ENCODE data around the gene KCND3. TPM values are rescaled to one million over a fixed set of nuclear protein-coding genes. Genes with fewer than 3 reads are reported as not detected.

KCND3 gene
- total RNA-seq, 3 donors from 2014 or later (not counting 1 experiment from before 2014, with no cell fraction given) = 0.07 to 0.16 TPM; not detected in 1

DNA sequence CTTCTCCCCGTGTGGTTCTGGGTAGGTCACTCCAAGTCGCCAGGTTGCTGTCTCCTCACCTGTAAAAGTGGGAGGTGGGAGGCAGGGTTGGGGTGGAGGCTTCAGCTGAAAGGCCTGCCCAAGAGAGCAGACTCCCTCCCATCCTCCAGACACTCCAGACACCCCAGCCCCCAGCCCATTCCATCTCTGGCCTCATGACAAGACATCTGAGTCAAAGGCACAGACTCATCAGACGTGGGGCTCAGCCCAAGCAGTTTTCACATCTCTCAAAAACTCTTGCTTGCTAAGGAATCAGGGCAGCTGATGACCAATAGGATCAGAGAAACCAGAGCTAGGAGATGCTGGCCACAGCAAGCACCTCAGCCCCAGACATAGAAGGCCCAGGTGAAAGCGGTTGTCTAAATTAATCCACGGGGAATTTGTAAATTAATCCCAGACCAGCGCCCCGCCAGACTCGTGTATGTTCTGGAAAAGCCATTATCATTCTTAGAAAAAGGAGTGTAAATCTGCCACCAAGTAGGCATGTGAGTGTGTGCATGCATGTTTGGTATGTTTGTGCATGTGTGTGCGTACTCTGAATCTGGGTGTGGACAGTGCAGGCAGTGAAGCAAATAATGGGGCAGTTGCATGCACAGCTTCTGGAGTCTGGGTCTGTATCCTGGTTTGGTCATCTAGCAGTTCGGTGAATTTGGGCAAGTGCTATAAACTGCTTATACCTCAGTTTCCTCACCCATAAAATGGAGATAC is 55.2 kb downstream of the KCND3 start:
- TF ChIP-seq, protein P1, sequence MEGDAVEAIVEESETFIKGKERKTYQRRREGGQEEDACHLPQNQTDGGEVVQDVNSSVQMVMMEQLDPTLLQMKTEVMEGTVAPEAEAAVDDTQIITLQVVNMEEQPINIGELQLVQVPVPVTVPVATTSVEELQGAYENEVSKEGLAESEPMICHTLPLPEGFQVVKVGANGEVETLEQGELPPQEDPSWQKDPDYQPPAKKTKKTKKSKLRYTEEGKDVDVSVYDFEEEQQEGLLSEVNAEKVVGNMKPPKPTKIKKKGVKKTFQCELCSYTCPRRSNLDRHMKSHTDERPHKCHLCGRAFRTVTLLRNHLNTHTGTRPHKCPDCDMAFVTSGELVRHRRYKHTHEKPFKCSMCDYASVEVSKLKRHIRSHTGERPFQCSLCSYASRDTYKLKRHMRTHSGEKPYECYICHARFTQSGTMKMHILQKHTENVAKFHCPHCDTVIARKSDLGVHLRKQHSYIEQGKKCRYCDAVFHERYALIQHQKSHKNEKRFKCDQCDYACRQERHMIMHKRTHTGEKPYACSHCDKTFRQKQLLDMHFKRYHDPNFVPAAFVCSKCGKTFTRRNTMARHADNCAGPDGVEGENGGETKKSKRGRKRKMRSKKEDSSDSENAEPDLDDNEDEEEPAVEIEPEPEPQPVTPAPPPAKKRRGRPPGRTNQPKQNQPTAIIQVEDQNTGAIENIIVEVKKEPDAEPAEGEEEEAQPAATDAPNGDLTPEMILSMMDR (IDR thresholded peaks at IDR 0.05) = no peak
- H3K27me3 Mint-ChIP-seq (ENCODE audit: low read depth in 2 of 2) = peaks cover 0 to 9% of the 10 kb centered on the region in 2 donors
- ATAC-seq (no peak), DNase-seq (no peak)
- no peaks in the 10 kb centered on the region for H3K27me3 ChIP-seq (ENCODE audit: control insufficient read depth, insufficient read depth, low read length)
- H3K27ac Mint-ChIP-seq = no peak overlapping the region
- intact Hi-C loops (cut with micrococcal nuclease) = no loop called here
- no peaks in the 10 kb centered on the region for H3K9me3 Mint-ChIP-seq
- no peaks in the 10 kb centered on the region for H3K4me1 Mint-ChIP-seq
- no peaks in the 10 kb centered on the region for H3K36me3 ChIP-seq (ENCODE audit: control insufficient read depth, insufficient read depth, low read length)
- H3K4me1 ChIP-seq (ENCODE audit: control insufficient read depth, insufficient read depth, low read length) = no peaks in the 10 kb centered on the region
- H3K27ac ChIP-seq (ENCODE audit: low read length) = no peak overlapping the region
- H3K4me3 ChIP-seq (ENCODE audit: low read length) = no peak overlapping the region
- H3K9me3 ChIP-seq (ENCODE audit: control insufficient read depth, insufficient read depth, low read length) = no peaks in the 10 kb centered on the region
- no peaks in the 10 kb centered on the region for H3K36me3 Mint-ChIP-seq
- WGBS (ENCODE audit: insufficient coverage) = 89% methylated on average over 9 of the region's 10 CpGs
- no peak overlapping the region for H3K4me3 Mint-ChIP-seq

DNA sequence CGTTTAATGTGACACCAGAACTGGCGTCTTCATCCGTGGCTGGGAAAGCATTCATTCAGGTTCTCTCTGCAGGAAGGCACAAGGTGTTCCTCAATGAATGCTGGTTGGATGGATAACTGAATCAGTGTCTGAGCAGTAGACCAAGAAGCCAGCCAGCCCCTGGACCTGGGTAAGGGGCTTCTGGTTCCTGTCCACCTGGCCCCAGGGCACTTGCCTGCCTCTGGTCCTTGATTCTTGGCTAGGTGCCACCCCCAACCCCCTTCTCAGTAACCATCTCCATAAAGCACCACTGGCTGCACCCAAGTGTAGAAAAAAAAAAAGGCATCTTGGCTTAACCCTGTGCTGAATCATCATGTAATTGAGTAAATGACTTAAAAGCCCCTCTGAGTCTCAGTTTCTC is 59.1 kb downstream of the KCND3 start:
- H3K36me3 Mint-ChIP-seq = no peaks in the 10 kb centered on the region
- H3K4me3 Mint-ChIP-seq = no peak overlapping the region
- H3K9me3 Mint-ChIP-seq = no peaks in the 10 kb centered on the region
- Histone ChIP-seq H3K4me1 (ENCODE audit: control insufficient read depth, insufficient read depth, low read length) (no peaks in the 10 kb centered on the region), H3K4me3 (ENCODE audit: low read length) (no peak overlapping the region), H3K27me3 (ENCODE audit: control insufficient read depth, insufficient read depth, low read length) (no peaks in the 10 kb centered on the region), H3K36me3 (ENCODE audit: control insufficient read depth, insufficient read depth, low read length) (no peaks in the 10 kb centered on the region), H3K27ac (ENCODE audit: low read length) (no peak overlapping the region), H3K9me3 (ENCODE audit: control insufficient read depth, insufficient read depth, low read length) (no peaks in the 10 kb centered on the region)
- peaks cover 0 to 6% of the 10 kb centered on the region in 2 donors for H3K27me3 Mint-ChIP-seq (ENCODE audit: low read depth in 2 of 2)
- no peaks in the 10 kb centered on the region for H3K4me1 Mint-ChIP-seq
- H3K27ac Mint-ChIP-seq = no peak overlapping the region
- ATAC-seq (no peak), DNase-seq (no peak)
- WGBS (ENCODE audit: insufficient coverage) = 86% methylated on average over 3 of the region's 3 CpGs
- TF ChIP-seq, protein P1 (IDR thresholded peaks at IDR 0.05) = no peak
- intact Hi-C loops (cut with micrococcal nuclease) = no loop called here

- no peaks in the 10 kb centered on the region for H3K4me1 Mint-ChIP-seq
- H3K9me3 Mint-ChIP-seq = no peaks in the 10 kb centered on the region
- H3K27ac ChIP-seq (ENCODE audit: low read length) = no peak overlapping the region
Measured at GRCh38 chr1:111928531-111928930, 60.9 kb downstream of the KCND3 start.

More at GRCh38 chr1:111928531-111928930, 60.9 kb downstream of the KCND3 start:
- Mint-ChIP-seq H3K27ac (no peak overlapping the region), H3K36me3 (no peaks in the 10 kb centered on the region), H3K27me3 (ENCODE audit: low read depth in 2 of 2) (peaks cover 0 to 4% of the 10 kb centered on the region in 2 donors), H3K4me3 (no peak overlapping the region)
- 85% methylated on average over 4 of the region's 4 CpGs for WGBS (ENCODE audit: insufficient coverage)
- Histone ChIP-seq H3K9me3 (ENCODE audit: control insufficient read depth, insufficient read depth, low read length) (no peaks in the 10 kb centered on the region), H3K4me1 (ENCODE audit: control insufficient read depth, insufficient read depth, low read length) (no peaks in the 10 kb centered on the region), H3K27me3 (ENCODE audit: control insufficient read depth, insufficient read depth, low read length) (no peaks in the 10 kb centered on the region), H3K36me3 (ENCODE audit: control insufficient read depth, insufficient read depth, low read length) (no peaks in the 10 kb centered on the region), H3K4me3 (ENCODE audit: low read length) (no peak overlapping the region)
- TF ChIP-seq, protein P1 (IDR thresholded peaks at IDR 0.05) = no peak
- ATAC-seq = no peak
- intact Hi-C loops (cut with micrococcal nuclease) = no loop called here
- no peak for DNase-seq

Measured in natural killer cell (primary cell).